Measurements from ENCODE around the gene AKR7A3.

The AKR7A3 gene

GRCh38 chr1:19315378-19316198, 27.0 kb upstream of the AKR7A3 start:
- Histone ChIP-seq H3K4me1 (peaks cover 78 to 94% (median 93%) of the 10 kb centered on the region in 10 experiments), H3K4me2 (peak overlapping the region; percentile 91 to 100 (median 99)), H3K4me3 (peak overlapping the region in 8 of 10 experiments; percentile 5 to 45 (median 18); a peak in 11 of 20 replicates), H3K27me3 (no peaks in the 10 kb centered on the region), H3K36me3 (peaks cover 0 to 29% (median 9%) of the 10 kb centered on the region in 11 experiments; a peak in 14 of 22 replicates), H3K9me3 (replicated peaks in 1 of 11) (no peaks in the 10 kb centered on the region), H3K27ac (peak overlapping the region in 10 of 11 experiments; percentile 20 to 83 (median 70); a peak in 20 of 22 replicates), H3K9ac (peak overlapping the region; percentile 24 to 61 (median 40); a peak in 15 of 22 replicates), H4K20me1 (peaks cover 6 to 76% (median 34%) of the 10 kb centered on the region in 11 experiments; a peak in 16 of 22 replicates)
- peak in 1 of 11 experiments; percentile 18; a peak in 2 of 22 replicates for TF ChIP-seq Cebpa-rat (IDR thresholded peaks at IDR 0.05)

GRCh38 chr1:19313961-19314882, 25.7 kb upstream of the AKR7A3 start:
- H3K4me2 ChIP-seq: peak overlapping the region; percentile 91 to 100 (median 99)
- H3K9ac ChIP-seq: 0 out of 22 replicates have a peak overlapping the region, but pooled peaks of 2 of the 11 experiments have one; percentile 6 to 10
- H3K4me1 ChIP-seq: peaks cover 78 to 90% (median 84%) of the 10 kb centered on the region in 10 experiments

GRCh38 chr1:19313636-19313959, 25.0 kb upstream of the AKR7A3 start:
- H3K4me2 ChIP-seq: peak overlapping the region; percentile 91 to 100 (median 99)
- peak overlapping the region in 8 of 10 experiments; percentile 76 to 95 (median 88); a peak in 11 of 20 replicates for H3K4me3 ChIP-seq
- H3K27ac ChIP-seq: peak overlapping the region in 3 of 11 experiments; percentile 83 to 96 (median 93); a peak in 4 of 22 replicates

More at GRCh38 chr1:19313961-19314882, 25.7 kb upstream of the AKR7A3 start:
- Histone ChIP-seq H3K27me3 (no peaks in the 10 kb centered on the region), H3K4me3 (peak overlapping the region in 4 of 10 experiments; percentile 0 to 95 (median 82); a peak in 2 of 20 replicates), H3K9me3 (replicated peaks in 1 of 11) (no peaks in the 10 kb centered on the region), H4K20me1 (peaks cover 10 to 73% (median 38%) of the 10 kb centered on the region in 11 experiments; a peak in 16 of 22 replicates), H3K36me3 (peaks cover 0 to 21% (median 9%) of the 10 kb centered on the region in 11 experiments; a peak in 14 of 22 replicates), H3K27ac (peak overlapping the region in 6 of 11 experiments; percentile 56 to 83 (median 74); a peak in 10 of 22 replicates)
- TF ChIP-seq Cebpa-rat (IDR thresholded peaks at IDR 0.05): no peak

GRCh38 chr1:19312782-19313635, 24.4 kb upstream of the AKR7A3 start:
- Histone ChIP-seq H3K9me3 (replicated peaks in 1 of 11) (no peaks in the 10 kb centered on the region), H3K4me3 (peak overlapping the region; percentile 76 to 95 (median 88)), H3K27ac (peak overlapping the region; percentile 83 to 96 (median 90)), H3K9ac (peak overlapping the region; percentile 83 to 96 (median 92)), H3K36me3 (peaks cover 9 to 26% (median 11%) of the 10 kb centered on the region in 11 experiments), H3K4me1 (peaks cover 66 to 78% (median 72%) of the 10 kb centered on the region in 10 experiments), H3K27me3 (no peaks in the 10 kb centered on the region), H3K4me2 (peak overlapping the region; percentile 91 to 100 (median 99)), H4K20me1 (peaks cover 10 to 61% (median 44%) of the 10 kb centered on the region in 11 experiments; a peak in 16 of 22 replicates)
- TF ChIP-seq Cebpa-rat (IDR thresholded peaks at IDR 0.05): no peak

More at GRCh38 chr1:19313636-19313959, 25.0 kb upstream of the AKR7A3 start:
- Histone ChIP-seq H3K4me1 (peaks cover 72 to 84% (median 78%) of the 10 kb centered on the region in 10 experiments), H4K20me1 (peaks cover 10 to 67% (median 44%) of the 10 kb centered on the region in 11 experiments; a peak in 16 of 22 replicates), H3K9ac (peak overlapping the region in 4 of 11 experiments; percentile 92 to 96 (median 94); a peak in 4 of 22 replicates), H3K9me3 (replicated peaks in 1 of 11) (no peaks in the 10 kb centered on the region), H3K27me3 (no peaks in the 10 kb centered on the region), H3K36me3 (peaks cover 3 to 24% (median 11%) of the 10 kb centered on the region in 11 experiments; a peak in 20 of 22 replicates)
- TF ChIP-seq Cebpa-rat (IDR thresholded peaks at IDR 0.05): no peak

DNA sequence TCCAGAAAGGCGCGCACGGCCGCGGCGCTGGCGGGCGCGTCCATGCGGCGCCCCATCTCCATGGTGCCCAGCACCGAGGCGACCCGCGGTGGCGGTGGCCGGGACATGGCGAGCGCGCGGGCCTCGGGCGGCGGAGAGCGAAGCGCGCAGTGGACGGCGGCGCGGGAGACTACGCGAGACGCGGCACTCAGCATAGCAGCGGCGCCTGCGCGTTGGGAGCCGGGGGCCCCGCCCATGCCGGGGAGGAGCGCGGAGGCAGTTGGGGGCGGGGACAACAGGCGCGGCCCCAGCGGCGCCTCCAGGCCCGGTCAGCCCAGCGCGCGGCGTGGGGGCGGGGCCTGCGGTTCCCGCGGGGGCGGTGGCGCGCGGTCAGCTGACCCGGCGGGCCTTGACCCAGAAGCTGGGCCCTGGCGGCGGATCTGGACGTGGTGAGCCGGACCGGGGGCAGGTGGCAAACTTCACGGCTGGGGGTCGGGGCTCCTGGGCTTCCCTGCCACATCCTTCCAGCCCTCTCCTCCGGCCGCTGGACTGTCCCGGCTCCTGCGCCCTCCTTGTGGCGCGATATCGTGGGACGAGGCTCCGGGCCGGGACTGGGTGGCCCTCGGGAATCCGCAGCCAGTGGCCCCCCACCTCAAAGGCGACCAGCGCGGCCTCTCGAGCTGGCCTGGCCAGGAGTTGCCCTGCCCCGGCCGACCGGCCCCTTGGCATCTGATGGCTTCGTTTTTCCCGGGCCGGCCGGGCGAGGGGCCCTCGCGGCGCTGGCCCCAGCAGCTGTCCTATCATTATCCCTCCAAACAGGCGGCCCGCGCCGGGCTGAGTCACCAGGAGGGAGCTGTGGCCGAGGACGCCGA, 23.6 kb upstream of the AKR7A3 start, which contains the start of the genes AKR7A2 and SLC66A1:
TSS of gene AKR7A2 (minus strand) at position 214 of the 851 bp plus-strand sequence. CDS start at position 194, 20 bp downstream.
TSS of gene SLC66A1 (plus strand) at position 396 of the 851 bp plus-strand sequence. CDS start 5,352 bp downstream, outside the sequence.
- H3K9ac ChIP-seq: peak within 1 kb of the TSS; percentile 83 to 96 (median 92)
- TF ChIP-seq Cebpa-rat (IDR thresholded peaks at IDR 0.05): no peak
- peaks cover 58 to 70% (median 63%) of the 10 kb centered on the region in 10 experiments for H3K4me1 ChIP-seq
- no peaks in the 10 kb centered on the region for H3K27me3 ChIP-seq
- H3K27ac ChIP-seq: peak within 1 kb of the TSS; percentile 83 to 96 (median 90)
- peaks cover 10 to 53% (median 38%) of the 10 kb centered on the region in 11 experiments; a peak in 15 of 22 replicates for H4K20me1 ChIP-seq
- peak within 1 kb of the TSS; percentile 76 to 95 (median 88) for H3K4me3 ChIP-seq
- peak within 1 kb of the TSS; percentile 95 to 100 (median 99) for H3K4me2 ChIP-seq
- H3K9me3 ChIP-seq (replicated peaks in 1 of 11): no peaks in the 10 kb centered on the region
- peaks cover 15 to 26% (median 18%) of the 10 kb centered on the region in 11 experiments for H3K36me3 ChIP-seq

GRCh38 chr1:19311503-19311930, 22.9 kb upstream of the AKR7A3 start:
- no peaks in the 10 kb centered on the region for H3K9me3 ChIP-seq (replicated peaks in 1 of 11)
- H4K20me1 ChIP-seq: peaks cover 9 to 50% (median 33%) of the 10 kb centered on the region in 11 experiments; a peak in 15 of 22 replicates
- H3K36me3 ChIP-seq: peaks cover 22 to 31% (median 24%) of the 10 kb centered on the region in 11 experiments
- peak overlapping the region; percentile 91 to 100 (median 99) for H3K4me2 ChIP-seq
- peak overlapping the region; percentile 83 to 96 (median 92) for H3K9ac ChIP-seq
- TF ChIP-seq Cebpa-rat (IDR thresholded peaks at IDR 0.05): no peak
- H3K27me3 ChIP-seq: no peaks in the 10 kb centered on the region
- H3K4me3 ChIP-seq: peak overlapping the region; percentile 76 to 95 (median 88)
- H3K4me1 ChIP-seq: peaks cover 51 to 63% (median 57%) of the 10 kb centered on the region in 10 experiments
- H3K27ac ChIP-seq: peak overlapping the region; percentile 31 to 96 (median 90); a peak in 21 of 22 replicates

Measured in BLaER1 treated with 17β-estradiol and CSF1 and Interleukin-3, amounts not matched to agents 10 nM and 100 nM (cell line).